GM10248 (cell line): ENCODE measurements around the gene CD226.

ENCODE experiments used
- CTCF ChIA-PET: fragments of 300-600 bp; sonication (Branson Sonifier 250); formaldehyde crosslinking; extraction: SDS; loops from one replicate; lab custom pipeline; 2021; ENCODE audit warnings: antibody characterized with exemption; lab: Yijun Ruan, JAX
- POLR2A ChIA-PET: fragments of 350-650 bp; sonication (Branson Sonifier 250); formaldehyde crosslinking; extraction: SDS; loops from one replicate; lab custom pipeline; 2020; ENCODE audit warnings: antibody characterized with exemption; lab: Yijun Ruan, JAX
- DNase-seq: peaks from one replicate; pipeline ENCODE4 v3.0.0; 2012; ENCODE audit errors: extremely low spot score
- CTCF ChIP-seq: IDR thresholded peaks from 2 replicates; pipeline ENCODE4 v1.5.1; 2012; ENCODE audit warnings: mild to moderate bottlenecking, low read depth; ENCODE audit errors: extremely low read depth, missing control alignments, control extremely low read depth

CD226 gene

GRCh38 chr18:69887256-69887655 is 60.4 kb downstream of the CD226 start:
- TF ChIP-seq CTCF, result no peak
- CTCF ChIA-PET, result no interaction called here
- DNase-seq, result no peak
- POLR2A ChIA-PET, result no interaction called here

- TF ChIP-seq CTCF, result no peak
- DNase-seq, result peak; percentile 52
- ChIA-PET CTCF (interaction anchor here (0.8 to 1.3 kb wide), 5 partner anchors 11 to 74 kb away, joined by 3 to 4 read pairs (median 3); no protein-coding TSS in a partner anchor), POLR2A (interaction anchor here (0.5 to 1.5 kb wide), 4 partner anchors 12 to 73 kb away, joined by 3 to 6 read pairs (median 3); no protein-coding TSS in a partner anchor)
Measured at GRCh38 chr18:69885841-69886531, 61.7 kb downstream of the CD226 start.

GRCh38 chr18:69885355-69885754 is 62.3 kb downstream of the CD226 start:
- ChIA-PET CTCF (interaction anchor here (0.8 to 1.3 kb wide), 6 partner anchors 11 to 74 kb away, joined by 3 to 4 read pairs (median 3); no protein-coding TSS in a partner anchor), POLR2A (interaction anchor here (0.6 to 1.5 kb wide), 3 partner anchors 13 to 50 kb away, joined by 3 to 6 read pairs (median 3); no protein-coding TSS in a partner anchor)
- TF ChIP-seq CTCF, result no peak
- DNase-seq, result no peak

- TF ChIP-seq CTCF, result no peak
Measured at GRCh38 chr18:69883781-69884180, 63.9 kb downstream of the CD226 start.

GRCh38 chr18:69882965-69883668 is 64.6 kb downstream of the CD226 start:
- no peak for DNase-seq
- POLR2A ChIA-PET, result no interaction called here

More at GRCh38 chr18:69883781-69884180, 63.9 kb downstream of the CD226 start:
- POLR2A ChIA-PET, result no interaction called here
- CTCF ChIA-PET, result interaction anchor here (1.2 to 1.9 kb wide), 2 partner anchors 11 to 15 kb away, joined by 3 to 6 read pairs; no protein-coding TSS in a partner anchor
- no peak for DNase-seq

More at GRCh38 chr18:69882965-69883668, 64.6 kb downstream of the CD226 start:
- TF ChIP-seq CTCF, result no peak
- CTCF ChIA-PET, result interaction anchor here (1.2 to 1.9 kb wide), 4 partner anchors 10 to 75 kb away, joined by 3 to 6 read pairs (median 4); no protein-coding TSS in a partner anchor
